ENCODE results near the gene TUT1. TPM values are rescaled to one million over a fixed set of nuclear protein-coding genes. Genes with fewer than 3 reads are reported as not detected.
"Not testable (repeated sequence)": the region's sequence is repeated elsewhere in the genome, so short reads cannot be mapped to it uniquely, and the experiment has no call there.

Gene TUT1
- total and polyA plus RNA-seq, 2 of the 4 experiments (the other 2 are of a cell fraction) = 4.3 to 10.1 TPM

GRCh38 chr11:62560566-62561103 lies 30.7 kb downstream of the TUT1 start (continued):
- TF ChIP-seq ELK1 (IDR thresholded peaks at IDR 0.05; ENCODE audit: borderline replicate concordance, low read depth, low read length) (no peak), SMC3 (IDR thresholded peaks at IDR 0.05; ENCODE audit: low read depth, low read length) (peak; percentile 97)

GRCh38 chr11:62559626-62560025 lies 31.7 kb downstream of the TUT1 start:
- peak; percentile 9 for DNase-seq
- peak overlapping the region; percentile 63 for H2BK5ac ChIP-seq (ENCODE audit: low read depth, low read length, poor library complexity, severe bottlenecking)
- H4K5ac ChIP-seq (ENCODE audit: low read depth, low read length) = 0 out of 2 replicates have a peak overlapping the region, but pooled peaks have one; percentile 20
- peak overlapping the region; percentile 79 for H2BK120ac ChIP-seq (ENCODE audit: low read depth, low read length)
- peak overlapping the region; percentile 90; the same call in 1 of the 2 replicates for H4K91ac ChIP-seq (ENCODE audit: insufficient read depth, low read depth, low read length)
- H4K8ac ChIP-seq (ENCODE audit: low read depth in 2 of 2, low read length in 2 of 2) = peak overlapping the region; percentile 1 to 67; a peak in 2 of 4 replicates
- BruUV-seq (replicated peaks); H3K18ac ChIP-seq (ENCODE audit: low read depth, low read length); H3K9me3 ChIP-seq (ENCODE audit: control insufficient read depth, insufficient read depth, low read length); ATAC-seq (ENCODE audit: low read depth); H3K27me3 ChIP-seq (ENCODE audit: control insufficient read depth, insufficient read depth, low read length); H2AK9ac ChIP-seq (replicated peaks; ENCODE audit: low read depth, low read length, poor library complexity); H3K4me3 ChIP-seq (ENCODE audit: insufficient read depth, low read depth, low read length); H2AFZ ChIP-seq (replicated peaks; ENCODE audit: low read length, poor library complexity); dilution Hi-C loops (cut with HindIII; ENCODE audit: low sequenced_read_pairs, unreplicated experiment); H3K4me2 ChIP-seq (ENCODE audit: low read depth, low read length): not testable (repeated sequence)
- H2AK5ac ChIP-seq (ENCODE audit: low read depth, low read length) = peak overlapping the region; percentile 74
- peaks cover 16% of the 10 kb centered on the region for H3K9me1 ChIP-seq (ENCODE audit: insufficient read depth, low read length)
- in situ Hi-C loops (cut with MboI; ENCODE audit: low sequenced_read_pairs) = loop anchor here (5.0 kb wide), 1 partner anchor 162 kb away; no protein-coding TSS in a partner anchor
- peaks cover 19 to 42% of the 10 kb centered on the region in 2 experiments for H3K79me1 ChIP-seq (ENCODE audit: low read depth in 1 of 2, low read length in 2 of 2)
- peak overlapping the region; percentile 79; the same call in 1 of the 2 replicates for H2BK20ac ChIP-seq (ENCODE audit: low read depth, low read length)
- H3K4ac ChIP-seq (ENCODE audit: low read depth, low read length) = peak overlapping the region; percentile 93
- intact Hi-C loops (cut with micrococcal nuclease) = loop anchor here (1.0 kb wide), 3 partner anchors 14 to 164 kb away; no protein-coding TSS in a partner anchor
- H3K27ac ChIP-seq (ENCODE audit: insufficient read depth, low read length) = peak overlapping the region; percentile 64
- WGBS, 2 experiments (ENCODE audit: extremely low coverage in 2 of 2, insufficient read length in 1 of 2) = 89% methylated on average over 3 of the region's 5 CpGs; no CpG with 5 or more reads in 1 of the 2 experiments
- peak overlapping the region; percentile 6 for H3K23ac ChIP-seq (ENCODE audit: low read depth, low read length)
- H3K4me1 ChIP-seq (ENCODE audit: control insufficient read depth, insufficient read depth, low read length) = peaks cover 23% of the 10 kb centered on the region
- peak overlapping the region; percentile 74; the same call in 1 of the 2 replicates for H3K14ac ChIP-seq (replicated peaks; ENCODE audit: low read depth, low read length)
- H3K36me3 ChIP-seq (ENCODE audit: control insufficient read depth, insufficient read depth, low read length) = peaks cover 29% of the 10 kb centered on the region
- CTCF ChIA-PET = interaction anchor here (1.0 to 1.7 kb wide), 2 partner anchors 11 to 17 kb away, joined by 4 to 6 read pairs; no protein-coding TSS in a partner anchor
- peak overlapping the region; percentile 54; the same call in 2 of the 3 replicates for H2BK15ac ChIP-seq (ENCODE audit: low read depth, low read length)
- H3K56ac ChIP-seq (ENCODE audit: extremely low read depth, insufficient read depth, low read length) = 0 out of 2 replicates have a peak overlapping the region, but pooled peaks have one; percentile 82
- POLR2A ChIA-PET (ENCODE audit: unreplicated experiment) = interaction anchor here (1.1 to 1.7 kb wide), 3 partner anchors 13 to 23 kb away, joined by 3 to 9 read pairs (median 8); partner anchors contain the start of gene AHNAK
- peak overlapping the region; percentile 38 for H3K9ac ChIP-seq (ENCODE audit: low read depth, low read length)
- peaks cover 36% of the 10 kb centered on the region for H4K20me1 ChIP-seq (ENCODE audit: insufficient read depth, low read length)
